Measurements from ENCODE around the gene WDR18.

WDR18 gene

GRCh38 chr19:963486-963951 lies 20.6 kb upstream of the WDR18 start:
- peaks cover 42% of the 10 kb centered on the region for H3K36me3 ChIP-seq (replicated peaks)
- H3K27me3 ChIP-seq (replicated peaks) = no peaks in the 10 kb centered on the region
- no peak for DNase-seq
- TF ChIP-seq, protein P1, sequence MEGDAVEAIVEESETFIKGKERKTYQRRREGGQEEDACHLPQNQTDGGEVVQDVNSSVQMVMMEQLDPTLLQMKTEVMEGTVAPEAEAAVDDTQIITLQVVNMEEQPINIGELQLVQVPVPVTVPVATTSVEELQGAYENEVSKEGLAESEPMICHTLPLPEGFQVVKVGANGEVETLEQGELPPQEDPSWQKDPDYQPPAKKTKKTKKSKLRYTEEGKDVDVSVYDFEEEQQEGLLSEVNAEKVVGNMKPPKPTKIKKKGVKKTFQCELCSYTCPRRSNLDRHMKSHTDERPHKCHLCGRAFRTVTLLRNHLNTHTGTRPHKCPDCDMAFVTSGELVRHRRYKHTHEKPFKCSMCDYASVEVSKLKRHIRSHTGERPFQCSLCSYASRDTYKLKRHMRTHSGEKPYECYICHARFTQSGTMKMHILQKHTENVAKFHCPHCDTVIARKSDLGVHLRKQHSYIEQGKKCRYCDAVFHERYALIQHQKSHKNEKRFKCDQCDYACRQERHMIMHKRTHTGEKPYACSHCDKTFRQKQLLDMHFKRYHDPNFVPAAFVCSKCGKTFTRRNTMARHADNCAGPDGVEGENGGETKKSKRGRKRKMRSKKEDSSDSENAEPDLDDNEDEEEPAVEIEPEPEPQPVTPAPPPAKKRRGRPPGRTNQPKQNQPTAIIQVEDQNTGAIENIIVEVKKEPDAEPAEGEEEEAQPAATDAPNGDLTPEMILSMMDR (IDR thresholded peaks at IDR 0.05; ENCODE audit: low read depth, low read length, missing control alignments) = no peak
- in situ Hi-C loops (cut with HindIII; ENCODE audit: low pct_ligation_motif_present, low sequenced_read_pairs) = no loop called here
- no peak overlapping the region for H3K27ac ChIP-seq
- H3K4me3 ChIP-seq (ENCODE audit: low read depth, low read length) = no peak overlapping the region

- H3K36me3 ChIP-seq (replicated peaks) = peaks cover 46% of the 10 kb centered on the region
- H3K4me3 ChIP-seq (ENCODE audit: low read depth, low read length) = no peak overlapping the region
- H3K27me3 ChIP-seq (replicated peaks) = no peaks in the 10 kb centered on the region
- no peak overlapping the region for H3K27ac ChIP-seq
- TF ChIP-seq, protein P1 (IDR thresholded peaks at IDR 0.05; ENCODE audit: low read depth, low read length, missing control alignments) = no peak
- DNase-seq = no peak
- in situ Hi-C loops (cut with HindIII; ENCODE audit: low pct_ligation_motif_present, low sequenced_read_pairs) = no loop called here
Observed at GRCh38 chr19:964116-964520, 20.0 kb upstream of the WDR18 start.

- no peak for DNase-seq
- in situ Hi-C loops (cut with HindIII; ENCODE audit: low pct_ligation_motif_present, low sequenced_read_pairs) = no loop called here
- H3K36me3 ChIP-seq (replicated peaks) = peaks cover 48% of the 10 kb centered on the region
- TF ChIP-seq, protein P1 (IDR thresholded peaks at IDR 0.05; ENCODE audit: low read depth, low read length, missing control alignments) = no peak
- no peaks in the 10 kb centered on the region for H3K27me3 ChIP-seq (replicated peaks)
- no peak overlapping the region for H3K27ac ChIP-seq
- no peak overlapping the region for H3K4me3 ChIP-seq (ENCODE audit: low read depth, low read length)
Observed at GRCh38 chr19:964761-965694, 19.1 kb upstream of the WDR18 start.

DNA sequence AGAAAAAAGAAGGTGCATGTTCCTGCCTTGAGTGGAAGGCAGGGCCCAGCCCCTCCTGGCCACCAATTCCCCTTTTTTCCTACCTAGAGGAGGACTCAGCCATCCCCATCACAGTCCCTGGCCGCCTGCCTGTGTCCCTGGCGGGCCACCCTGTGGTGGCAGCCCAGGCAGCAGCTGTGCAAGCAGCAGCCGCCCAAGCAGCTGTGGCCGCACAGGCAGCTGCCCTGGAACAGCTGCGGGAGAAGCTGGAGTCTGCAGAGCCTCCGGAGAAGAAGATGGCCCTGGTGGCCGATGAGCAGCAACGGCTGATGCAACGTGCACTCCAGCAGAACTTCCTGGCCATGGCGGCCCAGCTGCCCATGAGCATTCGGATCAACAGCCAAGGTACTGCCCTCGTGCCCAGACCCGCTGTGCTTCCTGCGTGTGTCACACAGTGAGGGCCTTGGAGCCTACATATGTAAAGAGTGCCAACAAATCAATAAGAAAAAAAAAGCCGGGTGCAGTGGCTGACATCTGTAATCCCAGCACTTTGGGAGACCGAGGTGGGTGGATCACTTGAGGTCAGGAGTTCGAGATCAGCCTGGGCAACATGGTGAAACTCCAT lies 17.6 kb upstream of the WDR18 start:
- in situ Hi-C loops (cut with HindIII; ENCODE audit: low pct_ligation_motif_present, low sequenced_read_pairs) = no loop called here
- peaks cover 55% of the 10 kb centered on the region for H3K36me3 ChIP-seq (replicated peaks)

GRCh38 chr19:970695-971094 lies 13.4 kb upstream of the WDR18 start:
- peaks cover 45% of the 10 kb centered on the region for H3K36me3 ChIP-seq (replicated peaks)
- H3K27me3 ChIP-seq (replicated peaks) = no peaks in the 10 kb centered on the region
- DNase-seq = no peak
- no peak overlapping the region for H3K4me3 ChIP-seq (ENCODE audit: low read depth, low read length)
- no peak overlapping the region for H3K27ac ChIP-seq
- TF ChIP-seq, protein P1 (IDR thresholded peaks at IDR 0.05; ENCODE audit: low read depth, low read length, missing control alignments) = peak; percentile 77
- in situ Hi-C loops (cut with HindIII; ENCODE audit: low pct_ligation_motif_present, low sequenced_read_pairs) = no loop called here

More for the DNA sequence above, 17.6 kb upstream of the WDR18 start:
- H3K4me3 ChIP-seq (ENCODE audit: low read depth, low read length) = no peak overlapping the region
- H3K27ac ChIP-seq = no peak overlapping the region
- H3K27me3 ChIP-seq (replicated peaks) = no peaks in the 10 kb centered on the region
- TF ChIP-seq, protein P1 (IDR thresholded peaks at IDR 0.05; ENCODE audit: low read depth, low read length, missing control alignments) = no peak
- no peak for DNase-seq
